HG03025 (cell line): ENCODE measurements around the gene MGAT5.

Experiments
- ATAC-seq: cut with Tn5 transposase; IDR thresholded peaks from one replicate; pipeline ENCODE4 v1.9.1; 2021; ENCODE audit warnings: mild to moderate bottlenecking, moderate library complexity; ENCODE audit not compliant: unreplicated experiment, low FRiP score

MGAT5 gene

DNA sequence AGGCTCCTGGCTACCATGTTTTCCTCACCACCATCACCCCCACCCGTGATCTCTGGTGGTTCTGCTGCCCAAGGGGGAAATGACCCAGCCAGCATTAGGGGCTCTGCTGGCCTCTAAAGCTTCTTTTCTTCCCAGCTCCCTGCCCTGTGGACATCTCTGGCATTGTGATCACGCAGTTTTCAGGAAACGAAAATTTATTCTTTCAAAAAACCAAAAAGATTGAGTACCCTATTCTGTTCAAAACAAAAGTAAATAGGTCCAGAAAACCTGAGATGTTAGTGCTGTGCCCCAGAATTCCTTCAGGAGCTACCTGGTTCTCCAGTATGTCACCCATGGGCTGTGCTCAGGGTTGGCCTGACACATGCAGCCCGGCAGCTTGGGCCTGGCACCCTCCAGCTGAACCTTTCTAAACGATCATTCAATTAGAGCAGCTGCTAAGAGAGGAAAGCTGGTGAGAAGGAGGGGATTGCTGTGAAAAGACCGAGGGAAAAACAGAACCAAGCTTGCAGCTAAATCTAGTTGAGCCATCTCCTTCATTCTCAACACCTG, 157.5 kb downstream of the MGAT5 start:
- no peak for ATAC-seq

DNA sequence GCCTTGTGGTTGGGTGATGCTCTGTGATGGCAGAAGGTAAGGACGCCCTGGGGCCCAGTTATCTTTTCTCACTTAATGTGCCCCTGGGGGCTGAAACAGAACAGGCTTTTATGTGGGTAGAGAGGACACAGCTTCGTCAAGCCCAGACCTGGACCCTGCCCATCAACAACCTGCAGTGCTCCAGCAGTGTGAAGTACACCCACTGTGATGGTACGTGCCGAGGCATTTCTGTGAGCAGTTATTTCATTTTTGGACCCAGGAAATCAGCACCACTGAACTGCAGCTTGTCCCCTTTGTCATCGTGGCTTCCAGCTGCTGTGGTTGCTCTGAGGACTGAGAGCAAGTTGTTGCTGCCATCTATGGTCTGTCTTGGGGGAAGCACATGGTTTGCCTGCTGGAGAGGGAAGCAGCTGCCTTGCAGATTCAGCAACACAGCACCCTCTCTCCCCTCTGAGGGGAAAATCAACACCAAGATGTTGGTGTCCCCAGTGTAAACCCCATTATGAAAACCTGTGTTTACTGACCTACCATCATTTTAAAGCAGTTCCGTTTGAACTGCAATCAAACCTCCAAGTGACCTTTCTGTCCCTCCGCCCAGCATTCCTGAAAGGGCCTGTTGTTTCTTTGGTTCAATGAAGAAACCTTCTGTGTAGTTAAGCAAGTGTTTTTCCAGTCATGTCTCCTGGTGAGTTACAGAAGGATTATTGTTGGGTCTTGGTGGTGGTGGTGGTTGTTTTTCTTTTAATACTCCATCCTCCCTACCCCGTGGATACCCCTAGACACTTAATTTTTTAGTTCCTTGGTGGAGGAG, 158.2 kb downstream of the MGAT5 start:
- peak; percentile 94 for ATAC-seq

DNA sequence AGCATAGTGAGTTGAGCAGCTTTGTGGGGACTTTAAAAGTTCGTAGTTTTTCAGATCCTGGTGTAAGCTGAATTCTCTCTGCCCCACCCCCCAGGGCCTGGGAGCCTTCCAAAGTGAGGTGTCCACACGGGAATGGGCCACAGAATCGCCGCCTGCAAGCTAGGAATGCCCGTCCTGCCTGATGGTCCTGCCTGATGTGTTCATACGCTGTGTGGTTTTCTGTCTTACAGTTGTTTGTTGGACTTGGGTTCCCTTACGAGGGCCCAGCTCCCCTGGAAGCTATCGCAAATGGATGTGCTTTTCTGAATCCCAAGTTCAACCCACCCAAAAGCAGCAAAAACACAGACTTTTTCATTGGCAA, 158.7 kb downstream of the MGAT5 start:
- no peak for ATAC-seq

DNA sequence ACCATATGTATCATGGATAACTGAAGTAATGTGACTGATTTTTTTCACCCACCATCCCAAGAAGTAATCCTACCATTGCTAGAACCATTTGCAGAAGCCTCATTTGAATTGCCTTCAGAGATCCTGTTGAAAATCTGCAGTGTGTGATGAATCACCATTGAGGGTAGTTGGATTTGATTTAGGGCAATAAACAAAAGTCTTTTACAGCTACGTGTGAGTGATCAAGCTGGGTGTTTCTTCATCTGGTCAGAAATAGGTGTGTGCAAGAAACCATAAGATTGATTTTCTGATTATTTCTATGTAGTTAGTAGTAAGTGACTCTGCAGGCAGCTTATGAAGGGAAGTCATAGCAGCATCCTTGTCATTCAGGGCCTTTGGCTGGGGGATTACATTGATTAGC, 159.6 kb downstream of the MGAT5 start:
- ATAC-seq = no peak

DNA sequence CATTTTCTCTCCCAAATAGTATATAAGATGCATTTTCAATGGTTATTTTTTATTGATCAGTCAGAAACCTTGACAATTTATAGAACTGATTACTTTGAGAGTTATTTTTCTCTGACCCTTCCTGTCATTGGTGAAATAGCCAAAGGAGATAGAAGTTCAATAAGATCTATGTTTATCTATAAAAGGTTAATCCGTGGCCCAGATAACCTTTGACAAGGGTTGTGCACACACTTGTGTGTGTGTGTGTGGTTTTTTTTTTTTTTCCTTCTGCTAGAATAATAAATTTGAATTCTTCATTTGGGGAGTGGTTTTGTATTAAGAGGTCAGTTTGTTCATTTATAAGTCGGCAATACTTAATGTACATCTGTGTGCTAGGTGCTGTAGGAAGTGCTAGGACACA, 160.0 kb downstream of the MGAT5 start:
- no peak for ATAC-seq

DNA sequence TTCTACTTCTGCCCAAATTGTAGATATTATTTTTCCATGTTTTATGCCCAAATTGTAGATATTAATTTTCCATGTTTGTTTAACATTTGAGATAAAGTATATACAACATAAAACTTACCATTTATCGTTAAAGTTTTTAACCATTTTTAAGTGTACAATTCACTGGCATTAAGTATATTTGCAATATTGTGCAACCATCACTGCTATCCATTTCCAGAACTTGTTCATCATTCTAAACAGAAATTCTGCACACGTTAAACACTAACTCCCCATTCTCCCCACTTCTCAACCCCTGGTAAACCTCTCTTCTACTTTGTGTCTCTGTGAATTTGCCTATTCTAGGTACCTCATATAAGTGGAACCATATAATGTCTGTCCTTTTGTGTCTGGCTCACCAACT, 162.1 kb downstream of the MGAT5 start:
- ATAC-seq = no peak

DNA sequence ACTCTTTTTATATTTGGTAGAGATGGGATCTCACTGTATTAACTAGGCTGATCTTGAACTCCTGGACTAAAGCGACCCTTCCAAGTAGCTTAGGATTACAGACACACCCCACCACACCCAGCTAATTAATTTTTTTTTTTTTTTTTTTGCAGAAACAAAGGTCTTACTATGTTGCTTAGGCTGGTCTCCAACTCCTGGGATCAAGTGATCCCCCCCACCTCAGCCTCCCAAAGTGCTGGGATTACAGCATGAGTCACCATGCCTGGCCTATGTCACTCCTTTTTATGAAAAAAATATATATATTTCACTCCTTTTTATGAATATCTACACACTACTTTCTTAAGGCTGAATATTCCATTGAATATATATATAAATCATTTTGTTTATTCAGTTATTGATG, 162.8 kb downstream of the MGAT5 start:
- no peak for ATAC-seq

DNA sequence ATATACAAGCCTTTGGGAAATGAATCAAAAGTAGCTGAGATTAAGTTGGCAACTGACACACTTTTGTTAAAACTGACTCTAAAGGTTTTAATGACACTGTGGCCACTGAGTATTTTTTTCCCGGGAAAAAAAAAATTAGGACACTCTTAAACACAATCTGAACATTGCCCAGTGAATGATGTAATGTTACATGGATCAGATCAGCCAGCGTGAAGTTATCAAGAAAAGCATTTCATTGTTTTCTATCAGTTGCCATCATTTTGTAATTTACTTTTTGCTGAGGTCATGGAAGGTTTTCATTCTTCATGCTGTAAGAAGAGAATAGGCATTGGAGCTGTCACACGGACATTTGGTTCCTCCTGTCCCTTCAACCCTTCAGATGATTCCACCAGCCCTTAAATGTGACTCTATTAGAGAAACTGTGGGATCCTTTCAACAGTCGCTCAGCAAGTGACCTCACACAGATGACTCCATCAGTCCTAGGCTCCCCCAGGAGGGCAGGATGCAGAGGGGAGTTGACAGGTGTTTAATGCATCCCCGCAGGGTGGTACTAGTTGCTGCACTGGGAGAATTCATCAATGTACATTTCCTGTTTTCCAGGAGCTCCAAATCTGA, 164.2 kb downstream of the MGAT5 start:
- ATAC-seq = no peak

DNA sequence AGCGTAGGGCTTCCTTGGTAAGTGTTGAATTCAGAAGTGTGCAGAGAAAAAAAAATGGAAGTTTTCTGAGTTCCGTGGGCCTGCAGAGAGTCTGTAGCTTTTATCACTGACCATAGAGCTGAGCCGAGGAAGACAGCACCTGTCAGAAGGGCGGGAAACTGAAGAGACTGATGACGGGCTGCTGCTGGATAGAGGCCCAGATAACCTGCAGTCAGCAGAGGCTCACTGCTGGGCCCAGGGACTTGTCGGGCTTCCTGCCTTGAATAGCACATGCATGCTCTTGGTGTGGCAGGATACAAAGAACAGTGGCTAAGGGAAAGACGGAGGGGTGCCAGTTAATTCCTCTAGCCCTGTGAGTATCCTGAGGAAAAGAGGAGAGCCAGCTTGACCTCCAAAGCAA, 166.4 kb downstream of the MGAT5 start:
- ATAC-seq = no peak

DNA sequence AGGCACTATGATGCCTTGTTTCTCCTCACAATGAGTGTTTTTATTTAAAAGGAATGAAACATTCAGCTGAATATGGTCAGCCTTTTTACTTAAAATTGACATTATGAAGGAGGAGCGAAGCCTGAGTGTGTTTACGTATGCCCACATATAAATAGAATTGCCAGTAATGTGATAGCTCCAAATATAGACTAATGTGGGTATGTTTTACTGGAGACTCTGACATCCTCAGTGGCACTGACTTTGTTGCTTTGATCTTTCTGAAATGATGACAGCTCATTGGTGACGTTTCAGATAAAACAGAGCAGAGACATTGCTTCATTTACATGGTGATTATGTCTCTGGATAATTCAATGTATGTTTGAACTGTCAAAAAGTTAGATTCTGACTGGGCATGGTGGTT, 167.0 kb downstream of the MGAT5 start:
- ATAC-seq = no peak

DNA sequence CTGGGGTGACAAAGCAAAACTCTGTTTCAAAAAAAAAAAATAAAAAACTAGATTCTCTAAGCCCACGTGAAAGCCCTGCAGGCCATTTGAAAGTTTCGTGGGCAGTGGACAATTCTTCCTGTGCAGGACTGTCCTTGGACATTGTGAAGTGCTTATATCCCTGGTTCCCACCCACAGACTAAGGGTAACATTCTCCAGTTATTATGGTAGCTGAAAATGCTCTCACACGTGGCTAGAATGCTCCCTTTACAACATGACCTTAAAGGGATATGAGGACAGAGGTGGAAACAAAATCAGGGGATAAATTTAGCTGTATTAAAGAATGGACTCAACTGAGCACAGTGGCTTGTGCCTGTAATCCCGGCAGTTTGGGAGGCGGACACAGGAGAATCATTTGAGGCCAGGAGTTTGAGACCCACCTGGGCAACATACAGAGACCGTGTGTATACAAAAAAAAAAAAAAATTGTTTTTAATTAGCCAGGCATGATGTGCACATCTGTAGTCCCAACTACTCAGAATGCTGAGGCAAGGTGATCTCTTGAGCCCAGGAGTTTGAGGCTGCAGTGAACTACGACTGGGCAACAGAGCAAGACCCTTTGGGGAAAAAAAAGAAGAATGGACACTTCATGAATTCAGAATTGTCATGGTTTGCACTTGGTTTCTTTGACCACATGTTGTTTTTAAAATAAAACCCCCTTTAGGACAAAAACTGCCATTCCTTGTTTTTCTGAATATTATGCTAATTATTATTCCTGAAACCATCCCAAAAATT, 167.9 kb downstream of the MGAT5 start:
- ATAC-seq = no peak

DNA sequence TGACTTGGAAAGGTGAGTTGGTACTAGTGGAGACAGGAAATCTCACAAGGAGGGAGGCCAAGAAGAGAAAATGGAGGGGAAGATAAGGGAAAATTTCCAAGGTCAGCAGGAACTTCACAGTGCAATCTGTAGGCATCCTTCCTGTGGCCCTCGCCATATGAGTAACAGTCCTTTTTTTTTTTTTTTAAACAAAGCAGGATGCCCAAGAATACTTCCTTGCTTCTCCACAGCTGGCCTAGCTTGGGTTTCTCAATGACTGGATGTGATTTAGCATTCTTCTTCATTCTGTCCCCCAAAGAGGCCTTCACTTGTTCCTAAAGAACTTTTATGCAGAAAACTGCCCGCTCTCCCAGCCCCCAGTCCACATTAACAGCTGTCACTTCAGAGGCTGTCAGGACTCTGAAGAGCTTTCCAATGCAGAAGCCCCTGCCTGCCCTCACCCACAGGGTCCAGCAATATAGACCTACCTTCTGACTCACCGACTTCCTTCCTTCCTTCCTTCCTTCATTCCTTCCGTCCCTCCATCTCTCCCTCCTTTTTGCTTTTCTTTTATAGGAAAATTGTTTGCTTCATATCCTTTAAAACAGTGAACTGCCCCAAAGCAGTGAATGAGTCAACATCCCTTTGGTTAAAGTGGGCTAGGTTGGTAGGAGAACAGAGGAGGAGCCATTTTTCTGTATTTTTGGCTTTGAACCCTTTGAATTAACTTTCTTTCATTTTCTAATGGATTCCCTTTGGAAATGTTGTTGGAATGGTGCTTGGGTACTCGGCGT, 172.0 kb downstream of the MGAT5 start:
- ATAC-seq = no peak

DNA sequence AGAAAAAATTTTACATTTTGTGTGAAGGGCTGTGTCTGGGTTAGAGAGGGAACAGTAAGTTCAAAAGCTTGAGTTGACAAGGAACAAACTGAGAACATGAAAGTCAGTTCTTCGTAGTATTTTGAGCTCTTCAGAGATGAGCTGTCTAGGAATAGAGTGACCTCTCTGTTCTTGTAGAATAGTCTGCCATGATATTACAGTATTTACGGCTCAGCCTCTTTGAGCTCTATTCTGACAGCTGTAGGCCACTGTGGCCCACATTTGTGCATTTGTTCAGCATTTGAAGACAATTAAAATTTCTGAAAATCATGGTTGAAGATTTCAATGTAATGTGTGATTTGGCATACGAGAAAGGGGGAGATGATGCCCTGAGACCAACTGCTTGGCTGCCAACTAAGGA, 172.8 kb downstream of the MGAT5 start:
- ATAC-seq = no peak

DNA sequence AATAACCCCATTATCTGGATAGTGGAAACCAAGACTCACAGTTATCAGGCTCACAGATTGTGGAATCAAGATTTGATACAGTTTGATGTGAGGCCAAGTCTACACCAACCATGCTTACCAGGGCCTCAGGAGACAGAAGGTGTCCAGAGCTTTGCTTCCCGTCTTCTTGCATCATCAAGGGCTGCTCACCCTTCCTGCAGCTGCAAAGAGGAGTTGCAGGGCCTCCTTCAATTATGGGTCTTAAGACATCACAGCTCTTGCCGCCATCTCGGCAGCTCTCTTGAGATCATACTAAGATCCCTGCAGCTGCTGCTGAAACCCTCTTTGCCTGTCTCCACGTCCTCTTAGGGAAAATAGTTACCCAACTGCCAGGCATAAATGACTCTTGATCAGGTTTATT, 176.0 kb downstream of the MGAT5 start:
- no peak for ATAC-seq

DNA sequence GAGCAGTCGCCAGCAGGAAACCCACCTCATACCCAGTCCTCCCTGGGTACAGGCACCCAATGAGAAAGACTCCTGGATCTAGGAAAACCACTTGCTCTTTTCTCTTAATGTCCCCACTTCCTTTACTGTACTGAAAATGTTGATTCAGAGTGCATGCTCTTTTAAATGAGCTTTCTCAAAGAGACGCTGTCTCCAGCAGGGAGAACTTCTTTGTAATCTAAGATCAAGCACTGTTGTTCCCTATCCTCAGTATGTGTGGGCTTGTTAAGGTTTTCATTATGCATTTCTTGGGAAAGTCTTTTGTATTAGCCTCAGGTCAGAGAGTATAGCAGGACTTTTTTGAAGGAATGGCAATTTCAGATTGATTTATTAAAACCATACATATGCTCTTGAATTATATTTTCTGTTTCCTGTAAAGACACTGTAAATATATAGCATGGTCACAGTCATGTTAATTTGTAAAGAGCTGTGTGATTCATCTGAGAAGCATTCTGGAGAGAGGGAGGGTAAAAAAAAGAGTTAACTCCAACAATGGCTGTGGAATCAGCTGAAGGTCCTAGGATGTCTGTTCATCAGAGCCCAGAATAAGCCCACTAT, 178.1 kb downstream of the MGAT5 start:
- no peak for ATAC-seq

DNA sequence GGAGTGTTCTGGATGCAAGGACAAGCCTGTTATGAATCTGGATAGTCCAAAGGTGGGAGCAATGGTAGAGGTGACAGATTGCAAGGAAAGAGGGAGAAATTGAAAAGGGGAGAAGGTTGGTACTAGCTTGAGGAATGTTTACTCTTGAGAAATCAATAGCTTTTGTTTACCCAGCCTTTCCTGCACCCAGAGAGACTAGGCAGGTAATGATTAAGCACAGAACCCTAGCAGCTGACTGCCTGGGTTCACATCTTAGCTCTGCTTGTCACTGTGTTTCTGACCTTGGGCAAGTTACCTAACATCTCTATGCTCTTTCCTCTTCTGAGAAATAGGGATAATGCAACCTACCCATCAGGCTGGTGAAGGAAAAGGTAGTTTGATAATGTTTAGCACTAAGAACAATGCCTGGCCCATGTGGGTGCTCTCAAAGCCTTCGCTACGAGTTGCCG, 178.6 kb downstream of the MGAT5 start:
- no peak for ATAC-seq

DNA sequence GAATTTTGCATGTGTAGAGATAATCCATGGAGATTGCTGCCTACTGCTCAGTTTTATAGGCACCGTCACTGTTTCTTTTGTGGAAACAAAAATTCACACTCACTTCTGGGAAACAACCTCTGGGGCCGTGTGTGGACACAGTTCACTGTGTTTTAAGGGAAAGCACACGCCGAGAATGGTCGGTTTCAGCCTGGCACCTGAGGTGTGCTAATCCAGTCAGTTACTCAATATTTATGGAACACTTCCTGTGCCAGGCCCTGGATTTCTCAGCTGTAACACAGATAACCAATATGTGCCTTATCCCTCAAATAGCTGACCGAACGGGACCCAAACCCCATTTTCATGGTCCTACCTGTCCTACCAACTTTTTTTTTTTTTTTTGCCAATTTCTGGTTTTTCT, 179.6 kb downstream of the MGAT5 start:
- ATAC-seq = no peak

DNA sequence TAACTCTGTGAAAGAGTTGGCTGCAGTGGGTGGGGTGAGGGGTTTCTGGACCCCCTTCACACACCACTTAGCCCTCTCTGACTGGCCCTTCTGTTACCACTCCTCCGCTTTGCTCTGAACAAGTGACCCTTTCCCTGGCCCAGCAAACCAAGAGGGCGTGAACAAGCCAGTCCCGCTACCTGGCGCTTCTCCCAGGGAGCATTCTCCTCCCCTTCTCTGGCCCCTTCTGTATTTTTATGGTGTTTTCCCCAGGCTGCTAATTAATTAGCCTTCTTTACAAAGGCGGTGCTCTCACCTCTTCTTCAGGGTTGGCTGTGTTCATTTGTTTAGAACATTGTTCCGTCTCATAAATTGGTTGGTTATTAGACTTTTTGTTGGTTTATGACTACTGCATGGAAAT, 180.1 kb downstream of the MGAT5 start:
- ATAC-seq = no peak

DNA sequence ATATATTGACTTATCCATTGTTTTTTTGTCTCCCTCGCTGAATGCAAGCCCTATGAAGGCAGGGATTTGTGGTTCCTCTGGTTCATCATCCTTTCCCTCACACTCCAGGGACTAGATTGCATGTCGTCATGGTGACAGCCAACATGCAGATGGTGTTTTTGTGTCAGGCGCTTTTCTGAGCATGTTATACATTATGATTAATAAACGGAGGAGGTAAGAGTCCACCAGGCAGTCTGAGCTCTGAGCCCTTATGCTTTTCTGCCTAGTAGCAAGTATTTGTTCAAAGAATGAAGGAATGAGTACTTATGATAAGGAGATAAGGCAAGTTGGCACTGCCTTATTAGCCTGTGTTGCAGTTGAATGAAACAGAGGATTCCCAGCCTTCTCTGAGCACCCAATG, 181.6 kb downstream of the MGAT5 start:
- ATAC-seq = no peak

DNA sequence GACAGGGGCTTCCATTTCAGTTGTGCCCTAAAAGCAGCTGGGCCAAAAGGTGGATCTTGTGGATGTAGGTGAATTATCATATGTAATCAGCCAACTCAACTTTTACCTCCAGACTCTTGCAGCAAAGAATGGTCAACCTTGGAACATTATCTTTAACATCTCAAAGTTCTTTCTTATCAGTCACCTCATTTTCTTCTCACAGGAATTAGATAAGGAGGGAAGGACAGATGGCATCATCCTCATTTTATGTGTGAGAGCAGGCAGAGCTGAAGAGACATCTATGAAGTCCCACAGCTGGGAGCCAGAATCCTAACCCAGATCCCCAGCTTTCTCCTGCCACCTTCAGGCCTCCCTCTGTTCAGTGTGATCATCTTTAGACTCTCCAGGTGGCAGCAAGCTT, 182.1 kb downstream of the MGAT5 start:
- no peak for ATAC-seq
